Middle frontal gyrus (tissue), 1 donor: ENCODE results near the gene ABCB1.

Experiments
- DNase-seq: peaks from one replicate; pipeline ENCODE4 v3.0.0-alpha.2; 2015; ENCODE audit warnings: low spot score; ENCODE audit errors: extremely low spot score

Gene ABCB1

GRCh38 chr7:87513735-87514335, 86.8 kb downstream of the ABCB1 start:
- no peak for DNase-seq

- DNase-seq: no peak
Observed at GRCh38 chr7:87512906-87513305, 87.8 kb downstream of the ABCB1 start.

GRCh38 chr7:87511510-87511909, 89.2 kb downstream of the ABCB1 start:
- DNase-seq: no peak

- no peak for DNase-seq
Observed at GRCh38 chr7:87510411-87510875, 90.2 kb downstream of the ABCB1 start.

- DNase-seq: no peak
Observed at GRCh38 chr7:87507446-87507845, 93.2 kb downstream of the ABCB1 start.

- DNase-seq: no peak
Observed at GRCh38 chr7:87506246-87507180, 94.2 kb downstream of the ABCB1 start.

GRCh38 chr7:87505557-87506245, 95.0 kb downstream of the ABCB1 start:
- DNase-seq: no peak

- no peak for DNase-seq
Observed at GRCh38 chr7:87505122-87505521, 95.6 kb downstream of the ABCB1 start.

GRCh38 chr7:87499494-87499893, 101.2 kb downstream of the ABCB1 start:
- DNase-seq: no peak

GRCh38 chr7:87498893-87499292, 101.8 kb downstream of the ABCB1 start:
- DNase-seq: no peak

- no peak for DNase-seq
Observed at GRCh38 chr7:87497482-87497881, 103.2 kb downstream of the ABCB1 start.

- DNase-seq: no peak
Observed at GRCh38 chr7:87495366-87495765, 105.3 kb downstream of the ABCB1 start.

- no peak for DNase-seq
Observed at GRCh38 chr7:87494454-87494853, 106.2 kb downstream of the ABCB1 start.

GRCh38 chr7:87483131-87483530, 117.6 kb downstream of the ABCB1 start:
- no peak for DNase-seq

- DNase-seq: no peak
Observed at GRCh38 chr7:87482115-87482514, 118.6 kb downstream of the ABCB1 start.

GRCh38 chr7:87480386-87480785, 120.3 kb downstream of the ABCB1 start:
- DNase-seq: no peak

GRCh38 chr7:87479951-87480350, 120.7 kb downstream of the ABCB1 start:
- DNase-seq: no peak

GRCh38 chr7:87476179-87476557, 124.5 kb downstream of the ABCB1 start:
- DNase-seq: no peak

GRCh38 chr7:87475359-87476178, 125.1 kb downstream of the ABCB1 start, which contains the start of gene ABCB4:
Gene ABCB4 (minus strand): TSS chr7:87475680. CDS start chr7:87475465, 215 bp downstream.
- no peak for DNase-seq

- no peak for DNase-seq
Observed at GRCh38 chr7:87474533-87475358, 125.9 kb downstream of the ABCB1 start.
